AG04450 (cell line): Measurements from ENCODE around the gene PANX2. TPM values are rescaled to one million over a fixed set of nuclear protein-coding genes. Genes with fewer than 3 reads are reported as not detected.
"Not testable (repeated sequence)": the region's sequence is repeated elsewhere in the genome, so short reads cannot be mapped to it uniquely, and the experiment has no call there.

Experiments used
- CTCF ChIA-PET: fragments of 300-600, 350-600 bp; formaldehyde crosslinking; extraction: SDS; loops from one replicate; lab custom pipeline; 2022; ENCODE audit warnings: antibody characterized with exemption, inconsistent platforms; lab: Charles Lee
- POLR2A ChIA-PET: fragments of 350-600 bp; formaldehyde crosslinking; extraction: SDS; loops from one replicate; lab custom pipeline; 2021; ENCODE audit warnings: antibody characterized with exemption, inconsistent platforms; lab: Yijun Ruan, JAX
- DNase-seq: peaks from one replicate; pipeline ENCODE4 v3.0.0-alpha.2; 2011; ENCODE audit warnings: low read depth, low spot score
- H3K27ac ChIP-seq: one replicate; pipeline ENCODE4 v1.5.1; 2012; ENCODE audit warnings: low read depth, low read length, control low read depth
- H3K27me3 ChIP-seq: one replicate; pipeline ENCODE4 v1.6.0; 2012; ENCODE audit warnings: low read length; ENCODE audit not compliant: control insufficient read depth, insufficient read depth
- H3K4me3 ChIP-seq: 2 replicates; pipeline ENCODE4 v1.5.1; 2011; ENCODE audit warnings: mild to moderate bottlenecking, low read depth, low read length, control low read depth
- H3K9me3 ChIP-seq: 2 replicates; pipeline ENCODE4 v1.5.1; 2012; ENCODE audit warnings: low read length; ENCODE audit not compliant: control insufficient read depth, insufficient read depth
- CTCF ChIP-seq: IDR thresholded peaks from 2 replicates; pipeline ENCODE4 v1.5.1; 2011; ENCODE audit warnings: low read depth, low read length, control low read depth, inconsistent platforms
- polyA plus RNA-seq: library from polyadenylated mRNA; depleted of rRNA; stranded (reverse); fragments of >200 nt; gene quantifications from 2 replicates; pipeline ENCODE4 v1.2.3, GENCODE V29; 2011

The PANX2 gene
- polyA plus RNA-seq, 1 experiment, result 0.93 TPM

GRCh38 chr22:50203288-50203687 lies 32.8 kb downstream of the PANX2 start:
- H3K9me3 ChIP-seq, result no peaks in the 10 kb centered on the region; the same call in 1 of the 2 replicates
- no peak for TF ChIP-seq CTCF
- POLR2A ChIA-PET, result no interaction called here
- no peak for DNase-seq
- CTCF ChIA-PET, result no interaction called here
- H3K4me3 ChIP-seq, result no peak overlapping the region
- no peaks in the 10 kb centered on the region for H3K27me3 ChIP-seq
- H3K27ac ChIP-seq, result no peak overlapping the region

- ChIA-PET POLR2A (no interaction called here), CTCF (no interaction called here)
- DNase-seq, result no peak
- Histone ChIP-seq H3K27me3 (no peaks in the 10 kb centered on the region), H3K27ac (no peak overlapping the region), H3K9me3 (no peaks in the 10 kb centered on the region; the same call in 1 of the 2 replicates), H3K4me3 (no peak overlapping the region)
- no peak for TF ChIP-seq CTCF
These were observed 34.0 kb downstream of the PANX2 start for GRCh38 chr22:50204571-50204970.

- H3K4me3 ChIP-seq, POLR2A ChIA-PET, H3K9me3 ChIP-seq, H3K27me3 ChIP-seq, DNase-seq, H3K27ac ChIP-seq, CTCF ChIA-PET: not testable (repeated sequence)
These were observed 34.5 kb downstream of the PANX2 start for GRCh38 chr22:50204998-50205397.

GRCh38 chr22:50205781-50206569 lies 35.4 kb downstream of the PANX2 start:
- TF ChIP-seq CTCF, result no peak
- POLR2A ChIA-PET, result interaction anchor here (0.6 kb wide), 1 partner anchor 222 kb away, joined by 3 read pairs; no protein-coding TSS in a partner anchor
- H3K27ac ChIP-seq, result no peak overlapping the region

GRCh38 chr22:50206599-50206998 lies 36.1 kb downstream of the PANX2 start:
- TF ChIP-seq CTCF, result peak; percentile 54
- no peak for DNase-seq
- ChIA-PET POLR2A (no interaction called here), CTCF (no interaction called here)
- no peaks in the 10 kb centered on the region; the same call in 1 of the 2 replicates for H3K9me3 ChIP-seq
- no peak overlapping the region for H3K4me3 ChIP-seq
- no peaks in the 10 kb centered on the region for H3K27me3 ChIP-seq
- no peak overlapping the region for H3K27ac ChIP-seq

More at GRCh38 chr22:50205781-50206569, 35.4 kb downstream of the PANX2 start:
- Histone ChIP-seq H3K27me3 (no peaks in the 10 kb centered on the region), H3K4me3 (no peak overlapping the region), H3K9me3 (no peaks in the 10 kb centered on the region; the same call in 1 of the 2 replicates)
- CTCF ChIA-PET, result no interaction called here
- no peak for DNase-seq
